Gastroesophageal sphincter (tissue), 4 donors: ENCODE data around the gene THBS2. TPM values are rescaled to one million over a fixed set of nuclear protein-coding genes. Genes with fewer than 3 reads are reported as not detected.

Experiments
- ATAC-seq: fragments of 150-250 bp; one replicate; pipeline ENCODE4 v1.9.1; 2016; ENCODE audit warnings: mild to moderate bottlenecking, moderate library complexity
- H3K27ac ChIP-seq, 4 donors: fragments of 200-600 bp; sonication (generic) in 3 of 4; 1 replicate in 3 of 4; 2 replicates in 1 of 4; pipeline ENCODE4 v1.5.1; 2016 to 2019
- H3K27me3 ChIP-seq: fragments of 200-600 bp; sonication (generic); one replicate; pipeline ENCODE4 v1.5.1; 2019
- H3K36me3 ChIP-seq, 2 donors: fragments of 200-600 bp; sonication (generic); one replicate each; pipeline ENCODE4 v1.5.1; 2019; ENCODE audit warnings: control low read depth in 1 of 2
- H3K4me1 ChIP-seq, 3 donors: fragments of 200-600 bp; sonication (generic); 1 replicate in 2 of 3; 2 replicates in 1 of 3; pipeline ENCODE4 v1.5.1; 2016 to 2019; ENCODE audit warnings: control low read depth in 2 of 3
- H3K4me3 ChIP-seq, 2 donors: fragments of 200-600 bp; sonication (generic); one replicate each; pipeline ENCODE4 v1.5.1; 2019; ENCODE audit warnings: mild to moderate bottlenecking in 1 of 2, moderate library complexity in 1 of 2
- H3K9me3 ChIP-seq, 3 donors: fragments of 200-600 bp; sonication (generic); one replicate each; pipeline ENCODE4 v1.5.1; 2017 to 2019; ENCODE audit warnings: control low read depth in 2 of 3
- CTCF ChIP-seq, 4 experiments: fragments of 200-600 bp in 2 of 4; fragments of 450-650 bp in 2 of 4; sonication (generic) in 1 of 4; IDR thresholded peaks; one replicate each; pipeline ENCODE4 v1.5.1; 2017 to 2019; ENCODE audit warnings: antibody characterized with exemption in 4 of 4, mild to moderate bottlenecking in 2 of 4, moderate library complexity in 2 of 4
- EP300 ChIP-seq: sonication (generic); formaldehyde crosslinking; IDR thresholded peaks from one replicate; pipeline ENCODE4 v1.6.1; 2017; ENCODE audit warnings: antibody characterized with exemption, mild to moderate bottlenecking
- POLR2A ChIP-seq, 2 donors: fragments of 450-650 bp; IDR thresholded peaks; one replicate each; pipeline ENCODE4 v1.6.1; 2017; ENCODE audit warnings: antibody characterized with exemption in 2 of 2, mild to moderate bottlenecking in 2 of 2, moderate library complexity in 1 of 2
- POLR2AphosphoS5 ChIP-seq: sonication (generic); formaldehyde crosslinking; IDR thresholded peaks from one replicate; pipeline ENCODE4 v1.6.1; 2017; ENCODE audit warnings: antibody characterized with exemption
- WGBS, 2 donors: methylation state at CpG; one replicate each; pipeline ENCODE4 v1.1.5; 2018; ENCODE audit warnings: low coverage in 1 of 2; 5-methylcytosine and 5-hydroxymethylcytosine counted together
- total RNA-seq, 4 donors: library from RNA; depleted of rRNA; stranded (reverse); fragments of >200 nt; gene quantifications; one replicate each; pipeline ENCODE4 v1.1.0, GENCODE V29; 2016

Gene THBS2
- total RNA-seq, 4 donors from 2014 or later: 21.5 to 41.9 (median 35.7) TPM

GRCh38 chr6:169254456-169255316, 1.0 kb upstream of the THBS2 start:
- Histone ChIP-seq H3K27ac (peak overlapping the region in 1 of 4 donors; percentile 51), H3K36me3 (no peaks in the 10 kb centered on the region), H3K27me3 (peaks cover 23% of the 10 kb centered on the region), H3K9me3 (peaks cover 0 to 4% (median 0%) of the 10 kb centered on the region in 3 donors), H3K4me3 (no peak overlapping the region), H3K4me1 (peaks cover 0 to 38% (median 0%) of the 10 kb centered on the region in 3 donors)
- ATAC-seq: no peak
- TF ChIP-seq POLR2A (IDR thresholded peaks at IDR 0.05) (no peak), CTCF (IDR thresholded peaks at IDR 0.05) (no peak), EP300 (no peak), POLR2AphosphoS5 (no peak)
- 29 to 70% methylated on average over 2 to 9 of the region's 19 CpGs for WGBS, 2 donors

GRCh38 chr6:169252505-169253189, 999 bp downstream of the THBS2 start:
- H3K4me3 ChIP-seq: peak overlapping the region; percentile 20 to 42
- H3K36me3 ChIP-seq: peaks cover 0 to 15% of the 10 kb centered on the region in 2 donors
- H3K27me3 ChIP-seq: peaks cover 23% of the 10 kb centered on the region
- TF ChIP-seq CTCF (IDR thresholded peaks at IDR 0.05) (no peak), POLR2AphosphoS5 (no peak), POLR2A (IDR thresholded peaks at IDR 0.05) (no peak), EP300 (no peak)
- peaks cover 0 to 38% (median 0%) of the 10 kb centered on the region in 3 donors for H3K4me1 ChIP-seq
- peaks cover 0 to 2% (median 0%) of the 10 kb centered on the region in 3 donors for H3K9me3 ChIP-seq
- 3 to 44% methylated on average over 5 to 7 of the region's 14 CpGs for WGBS, 2 donors
- ATAC-seq: no peak
- H3K27ac ChIP-seq: peak overlapping the region in 3 of 4 donors; percentile 51 to 68 (median 59)

GRCh38 chr6:169251822-169252504, 1.7 kb downstream of the THBS2 start:
- H3K9me3 ChIP-seq: no peaks in the 10 kb centered on the region
- ATAC-seq: no peak
- TF ChIP-seq CTCF (IDR thresholded peaks at IDR 0.05): no peak
- no peak for TF ChIP-seq POLR2A (IDR thresholded peaks at IDR 0.05)
- no peak for TF ChIP-seq EP300
- no peak for TF ChIP-seq POLR2AphosphoS5
- H3K4me1 ChIP-seq: peaks cover 0 to 38% (median 0%) of the 10 kb centered on the region in 3 donors
- peak overlapping the region; percentile 5 to 42 for H3K4me3 ChIP-seq
- H3K27ac ChIP-seq: peak overlapping the region in 3 of 4 donors; percentile 51 to 68 (median 59)
- 18% methylated on average over 8 of the region's 20 CpGs; no CpG with 5 or more reads in 1 of the 2 donors for WGBS, 2 donors
- peaks cover 0 to 21% of the 10 kb centered on the region in 2 donors for H3K36me3 ChIP-seq
- H3K27me3 ChIP-seq: peaks cover 23% of the 10 kb centered on the region

- Histone ChIP-seq H3K27ac (peak overlapping the region in 3 of 4 donors; percentile 51 to 68 (median 59)), H3K4me3 (peak overlapping the region in 1 of 2 donors; percentile 42), H3K4me1 (peaks cover 0 to 38% (median 0%) of the 10 kb centered on the region in 3 donors), H3K36me3 (peaks cover 0 to 21% of the 10 kb centered on the region in 2 donors), H3K9me3 (no peaks in the 10 kb centered on the region), H3K27me3 (peaks cover 23% of the 10 kb centered on the region)
- TF ChIP-seq POLR2A (IDR thresholded peaks at IDR 0.05) (no peak), POLR2AphosphoS5 (no peak), EP300 (no peak), CTCF (IDR thresholded peaks at IDR 0.05) (no peak)
- ATAC-seq: no peak
- WGBS, 2 donors: 25 to 43% methylated on average over 6 of the region's 6 CpGs
These were observed 2.3 kb downstream of the THBS2 start for GRCh38 chr6:169251371-169251802.
